Loucy (cell line): Measurements from ENCODE around the gene ZNF429.
"Not testable (repeated sequence)": the region's sequence is repeated elsewhere in the genome, so short reads cannot be mapped to it uniquely, and the experiment has no call there.

Experiments
- H2AFZ ChIP-seq: fragments of 200-600 bp; sonication (generic); 2 replicates; pipeline ENCODE4 v1.6.0; 2016; ENCODE audit warnings: antibody characterized with exemption, mild to moderate bottlenecking, low read length, moderate library complexity
- H3F3A ChIP-seq: fragments of 200-600 bp; 2 replicates; pipeline ENCODE4 v1.6.0; 2016; ENCODE audit warnings: antibody characterized with exemption, low read depth, mild to moderate bottlenecking
- H3K27me3 ChIP-seq: fragments of 200-600 bp; sonication (generic); 2 replicates; pipeline ENCODE4 v1.6.1; 2014; ENCODE audit warnings: low read length, mild to moderate bottlenecking; ENCODE audit not compliant: insufficient read depth, poor library complexity, severe bottlenecking
- H3K36me3 ChIP-seq: fragments of 200-600 bp; sonication (generic); 2 replicates; pipeline ENCODE4 v1.6.1; 2016; ENCODE audit warnings: low read length; ENCODE audit not compliant: insufficient read depth
- H3K4me1 ChIP-seq: fragments of 200-600 bp; sonication (generic); 2 replicates; pipeline ENCODE4 v1.5.1; 2014; ENCODE audit warnings: low read length, mild to moderate bottlenecking; ENCODE audit not compliant: insufficient read depth, poor library complexity, severe bottlenecking
- H3K4me2 ChIP-seq: fragments of 200-600 bp; sonication (generic); 2 replicates; pipeline ENCODE4 v1.6.0; 2014; ENCODE audit warnings: antibody characterized with exemption, low read length, low read depth, mild to moderate bottlenecking; ENCODE audit not compliant: poor library complexity, severe bottlenecking
- H3K4me3 ChIP-seq: fragments of 200-600 bp; sonication (generic); 2 replicates; pipeline ENCODE4 v1.5.1; 2014; ENCODE audit warnings: low read length, mild to moderate bottlenecking, mixed read lengths; ENCODE audit not compliant: poor library complexity, severe bottlenecking
- H3K79me2 ChIP-seq: fragments of 200-600 bp; sonication (generic); 2 replicates; pipeline ENCODE4 v1.6.1; 2014; ENCODE audit warnings: low read length; ENCODE audit not compliant: insufficient read depth
- H3K9ac ChIP-seq: fragments of 200-600 bp; sonication (generic); 2 replicates; pipeline ENCODE4 v1.6.0; 2014; ENCODE audit warnings: mild to moderate bottlenecking, low read depth, low read length, moderate library complexity; ENCODE audit not compliant: poor library complexity, severe bottlenecking
- H3K9me2 ChIP-seq: fragments of 200-600 bp; sonication (generic); replicated peaks from 2 replicates; pipeline ENCODE4 v1.6.1; 2016; ENCODE audit warnings: low read depth, low read length, mixed read lengths
- H3K9me3 ChIP-seq: fragments of 200-600 bp; sonication (generic); 2 replicates; pipeline ENCODE4 v1.6.1; 2014; ENCODE audit warnings: mild to moderate bottlenecking, antibody characterized with exemption, low read length, low read depth; ENCODE audit not compliant: insufficient read depth
- H4K20me1 ChIP-seq: fragments of 200-600 bp; sonication (generic); 2 replicates; pipeline ENCODE4 v1.6.0; 2014; ENCODE audit warnings: antibody characterized with exemption, low read length, mild to moderate bottlenecking; ENCODE audit not compliant: insufficient read depth, poor library complexity, severe bottlenecking
- EZH2phosphoT487 ChIP-seq: fragments of 200-600 bp; IDR thresholded peaks from 2 replicates; pipeline ENCODE4 v1.6.1; 2018; ENCODE audit warnings: antibody characterized with exemption, mild to moderate bottlenecking, moderate library complexity, borderline replicate concordance
- TF ChIP-seq, protein P1 (sequence below): fragments of 200-600 bp; sonication (generic); conservative IDR thresholded peaks from 2 replicates; pipeline ENCODE4 v1.5.1; 2014; ENCODE audit warnings: mild to moderate bottlenecking, antibody characterized with exemption, low read length

Gene ZNF429

GRCh38 chr19:21513651-21514050, 8.2 kb downstream of the ZNF429 start:
- H3K4me1 ChIP-seq: no peaks in the 10 kb centered on the region
- H3K27me3 ChIP-seq: no peaks in the 10 kb centered on the region
- peaks cover 3% of the 10 kb centered on the region; the same call in 1 of the 2 replicates for H3K79me2 ChIP-seq
- H3K4me3 ChIP-seq: no peak overlapping the region
- H3F3A ChIP-seq: no peaks in the 10 kb centered on the region
- H4K20me1 ChIP-seq: no peaks in the 10 kb centered on the region
- H2AFZ ChIP-seq: no peak overlapping the region
- peaks cover 4% of the 10 kb centered on the region; the same call in 1 of the 2 replicates for H3K9me3 ChIP-seq
- H3K4me2 ChIP-seq: no peak overlapping the region
- no peaks in the 10 kb centered on the region for H3K36me3 ChIP-seq
- TF ChIP-seq, protein P1, sequence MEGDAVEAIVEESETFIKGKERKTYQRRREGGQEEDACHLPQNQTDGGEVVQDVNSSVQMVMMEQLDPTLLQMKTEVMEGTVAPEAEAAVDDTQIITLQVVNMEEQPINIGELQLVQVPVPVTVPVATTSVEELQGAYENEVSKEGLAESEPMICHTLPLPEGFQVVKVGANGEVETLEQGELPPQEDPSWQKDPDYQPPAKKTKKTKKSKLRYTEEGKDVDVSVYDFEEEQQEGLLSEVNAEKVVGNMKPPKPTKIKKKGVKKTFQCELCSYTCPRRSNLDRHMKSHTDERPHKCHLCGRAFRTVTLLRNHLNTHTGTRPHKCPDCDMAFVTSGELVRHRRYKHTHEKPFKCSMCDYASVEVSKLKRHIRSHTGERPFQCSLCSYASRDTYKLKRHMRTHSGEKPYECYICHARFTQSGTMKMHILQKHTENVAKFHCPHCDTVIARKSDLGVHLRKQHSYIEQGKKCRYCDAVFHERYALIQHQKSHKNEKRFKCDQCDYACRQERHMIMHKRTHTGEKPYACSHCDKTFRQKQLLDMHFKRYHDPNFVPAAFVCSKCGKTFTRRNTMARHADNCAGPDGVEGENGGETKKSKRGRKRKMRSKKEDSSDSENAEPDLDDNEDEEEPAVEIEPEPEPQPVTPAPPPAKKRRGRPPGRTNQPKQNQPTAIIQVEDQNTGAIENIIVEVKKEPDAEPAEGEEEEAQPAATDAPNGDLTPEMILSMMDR: no peak
- no peak for TF ChIP-seq EZH2phosphoT487
- H3K9me2 ChIP-seq: no peaks in the 10 kb centered on the region
- H3K9ac ChIP-seq: no peak overlapping the region

- Histone ChIP-seq H3K4me2 (no peak overlapping the region), H4K20me1 (no peaks in the 10 kb centered on the region), H3K36me3 (peaks cover 21% of the 10 kb centered on the region), H3K4me1 (no peaks in the 10 kb centered on the region), H3K27me3 (no peaks in the 10 kb centered on the region), H3K4me3 (no peak overlapping the region), H3K9me2 (no peaks in the 10 kb centered on the region), H2AFZ (no peak overlapping the region), H3F3A (no peaks in the 10 kb centered on the region), H3K9me3 (peaks cover 25% of the 10 kb centered on the region; the same call in 1 of the 2 replicates), H3K9ac (no peak overlapping the region), H3K79me2 (no peaks in the 10 kb centered on the region; the same call in 1 of the 2 replicates)
- TF ChIP-seq, protein P1: no peak
- TF ChIP-seq EZH2phosphoT487: no peak
Measured at GRCh38 chr19:21519488-21519887, 14.1 kb downstream of the ZNF429 start.

DNA sequence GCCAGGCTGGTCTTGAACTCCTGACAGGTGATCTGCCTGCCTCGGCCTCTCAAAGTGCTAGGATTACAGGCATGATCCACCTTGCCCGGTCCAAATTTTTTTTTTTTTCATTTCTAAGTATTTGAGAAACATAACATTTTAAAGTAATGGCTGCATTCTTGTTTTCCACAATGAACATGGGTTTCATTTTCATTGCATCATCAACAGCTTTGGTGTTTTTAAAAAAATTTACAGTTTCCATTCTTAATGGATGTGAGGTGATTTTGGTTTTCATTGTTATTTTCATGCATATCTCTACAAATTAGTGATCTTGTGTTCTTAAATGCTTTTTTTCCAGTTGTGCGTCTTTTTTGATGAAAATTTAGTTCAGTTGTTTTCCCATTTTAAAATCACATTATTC, 27.5 kb downstream of the ZNF429 start:
- TF ChIP-seq EZH2phosphoT487: no peak
- TF ChIP-seq, protein P1: no peak
- H3K27me3 ChIP-seq: no peaks in the 10 kb centered on the region
- no peak overlapping the region for H3K4me3 ChIP-seq
- no peaks in the 10 kb centered on the region for H3F3A ChIP-seq
- H4K20me1 ChIP-seq: no peaks in the 10 kb centered on the region
- H2AFZ ChIP-seq: no peak overlapping the region
- peaks cover 7% of the 10 kb centered on the region; the same call in 1 of the 2 replicates for H3K36me3 ChIP-seq
- no peaks in the 10 kb centered on the region for H3K4me1 ChIP-seq
- H3K79me2 ChIP-seq: no peaks in the 10 kb centered on the region
- H3K9me2 ChIP-seq: no peaks in the 10 kb centered on the region
- no peak overlapping the region for H3K4me2 ChIP-seq
- H3K9me3 ChIP-seq: peaks cover 18% of the 10 kb centered on the region; the same call in 1 of the 2 replicates
- H3K9ac ChIP-seq: no peak overlapping the region

GRCh38 chr19:21536741-21537290, 31.4 kb downstream of the ZNF429 start:
- not testable (repeated sequence) for H3F3A ChIP-seq, H3K36me3 ChIP-seq, H3K4me3 ChIP-seq, H3K9me2 ChIP-seq, H3K4me2 ChIP-seq, H2AFZ ChIP-seq, H3K27me3 ChIP-seq, H4K20me1 ChIP-seq, H3K79me2 ChIP-seq, H3K9ac ChIP-seq, H3K4me1 ChIP-seq
- H3K9me3 ChIP-seq: peaks cover 18% of the 10 kb centered on the region; the same call in 1 of the 2 replicates
